Uterus (tissue), 4 donors: ENCODE results near the gene CTIF. TPM values are rescaled to one million over a fixed set of nuclear protein-coding genes. Genes with fewer than 3 reads are reported as not detected.

ENCODE experiments used
- DNase-seq, 2 donors: peaks; one replicate each; pipeline ENCODE4 v3.0.0-alpha.2; 2019 to 2020
- H3K27ac ChIP-seq, 2 donors: fragments of 200-600 bp; sonication (generic); 1 replicate in 1 of 2; 2 replicates in 1 of 2; pipeline ENCODE4 v1.5.1; 2016 to 2018
- H3K27me3 ChIP-seq, 2 donors: fragments of 200-600 bp; sonication (generic); one replicate each; pipeline ENCODE4 v1.5.1; 2018 to 2019; ENCODE audit warnings: control low read depth in 1 of 2
- H3K36me3 ChIP-seq, 2 donors: fragments of 200-600 bp; sonication (generic); one replicate each; pipeline ENCODE4 v1.5.1; 2019; ENCODE audit warnings: control low read depth in 1 of 2
- H3K4me1 ChIP-seq, 2 donors: fragments of 200-600 bp; sonication (generic); one replicate each; pipeline ENCODE4 v1.5.1; 2018 to 2019; ENCODE audit warnings: control low read depth in 1 of 2
- H3K4me3 ChIP-seq, 2 donors: fragments of 200-600 bp; sonication (generic); 1 replicate in 1 of 2; 2 replicates in 1 of 2; pipeline ENCODE4 v1.5.1; 2018 to 2019; ENCODE audit warnings: mild to moderate bottlenecking in 1 of 2
- H3K9me3 ChIP-seq, 2 donors: fragments of 200-600 bp; sonication (generic); one replicate each; pipeline ENCODE4 v1.5.1; 2019; ENCODE audit warnings: control low read depth in 1 of 2
- CTCF ChIP-seq, 4 experiments: fragments of 200-600 bp in 2 of 4; fragments of 450-650 bp in 2 of 4; sonication (generic) in 2 of 4; IDR thresholded peaks; one replicate each; pipeline ENCODE4 v1.5.1; 2016 to 2019; ENCODE audit warnings: antibody characterized with exemption in 4 of 4, mild to moderate bottlenecking in 2 of 4, moderate library complexity in 1 of 4
- POLR2A ChIP-seq, 2 donors: fragments of 450-650 bp; IDR thresholded peaks; one replicate each; pipeline ENCODE4 v1.6.1; 2016; ENCODE audit warnings: antibody characterized with exemption in 2 of 2, mild to moderate bottlenecking in 1 of 2, moderate library complexity in 1 of 2
- intact Hi-C: fragments of 100-400 bp; cut with DNase I; formaldehyde crosslinking; loops from one replicate; pipeline ENCODE4 v1.15.1; 2023; ENCODE audit warnings: low total_unique reads
- total RNA-seq, 4 donors: library from RNA; depleted of rRNA in 3 of 4; stranded (reverse); fragments of >200 nt in 3 of 4; gene quantifications; one replicate each; pipeline versions ENCODE4 v1.1.0 to v1.2.4, GENCODE V29; 2014 to 2023
- donor health status: DM: yes; HTN: yes; CAD: no.

CTIF gene
- total RNA-seq, 4 donors from 2014 or later, result 11.3 to 94.3 (median 48.0) TPM

GRCh38 chr18:48766487-48766886, 227.7 kb downstream of the CTIF start:
- Histone ChIP-seq H3K4me1 (no peaks in the 10 kb centered on the region), H3K9me3 (no peaks in the 10 kb centered on the region), H3K4me3 (no peak overlapping the region), H3K27ac (no peak overlapping the region), H3K27me3 (no peaks in the 10 kb centered on the region), H3K36me3 (no peaks in the 10 kb centered on the region)
- no peak for DNase-seq
- TF ChIP-seq CTCF (IDR thresholded peaks at IDR 0.05), result no peak
- TF ChIP-seq POLR2A (IDR thresholded peaks at IDR 0.05), result no peak
- intact Hi-C loops, result no loop called here

GRCh38 chr18:48767090-48767690, 228.4 kb downstream of the CTIF start:
- H3K4me1 ChIP-seq, result no peaks in the 10 kb centered on the region
- no peaks in the 10 kb centered on the region for H3K36me3 ChIP-seq
- H3K27ac ChIP-seq, result no peak overlapping the region
- no peak overlapping the region for H3K4me3 ChIP-seq
- TF ChIP-seq CTCF (IDR thresholded peaks at IDR 0.05) (no peak), POLR2A (IDR thresholded peaks at IDR 0.05) (no peak)
- intact Hi-C loops, result no loop called here
- no peaks in the 10 kb centered on the region for H3K27me3 ChIP-seq
- no peak for DNase-seq
- H3K9me3 ChIP-seq, result no peaks in the 10 kb centered on the region

GRCh38 chr18:48769006-48769636, 230.3 kb downstream of the CTIF start:
- H3K36me3 ChIP-seq, result no peaks in the 10 kb centered on the region
- no peak overlapping the region for H3K4me3 ChIP-seq
- DNase-seq, result no peak
- TF ChIP-seq POLR2A (IDR thresholded peaks at IDR 0.05) (no peak), CTCF (IDR thresholded peaks at IDR 0.05) (no peak)
- H3K9me3 ChIP-seq, result no peaks in the 10 kb centered on the region
- intact Hi-C loops, result no loop called here
- H3K4me1 ChIP-seq, result no peaks in the 10 kb centered on the region
- no peaks in the 10 kb centered on the region for H3K27me3 ChIP-seq
- no peak overlapping the region for H3K27ac ChIP-seq

- no peak overlapping the region for H3K27ac ChIP-seq
- TF ChIP-seq POLR2A (IDR thresholded peaks at IDR 0.05) (no peak), CTCF (IDR thresholded peaks at IDR 0.05) (no peak)
- H3K4me3 ChIP-seq, result no peak overlapping the region
- H3K36me3 ChIP-seq, result no peaks in the 10 kb centered on the region
- H3K9me3 ChIP-seq, result no peaks in the 10 kb centered on the region
- intact Hi-C loops, result loop anchor here (10.0 kb wide), 1 partner anchor 175 kb away; no protein-coding TSS in a partner anchor
- H3K4me1 ChIP-seq, result no peaks in the 10 kb centered on the region
- H3K27me3 ChIP-seq, result no peaks in the 10 kb centered on the region
- DNase-seq, result no peak
Measured at GRCh38 chr18:48770243-48770642, 231.4 kb downstream of the CTIF start.

GRCh38 chr18:48771641-48772375, 233.0 kb downstream of the CTIF start:
- H3K4me1 ChIP-seq, result no peaks in the 10 kb centered on the region

More at GRCh38 chr18:48771641-48772375, 233.0 kb downstream of the CTIF start:
- H3K4me3 ChIP-seq, result no peak overlapping the region
- TF ChIP-seq POLR2A (IDR thresholded peaks at IDR 0.05) (no peak), CTCF (IDR thresholded peaks at IDR 0.05) (no peak)
- H3K36me3 ChIP-seq, result no peaks in the 10 kb centered on the region
- H3K9me3 ChIP-seq, result no peaks in the 10 kb centered on the region
- DNase-seq, result no peak
- H3K27me3 ChIP-seq, result no peaks in the 10 kb centered on the region
- intact Hi-C loops, result loop anchor here (10.0 kb wide), 1 partner anchor 173 kb away; no protein-coding TSS in a partner anchor
- no peak overlapping the region for H3K27ac ChIP-seq
